Naive thymus-derived CD4-positive, alpha-beta T cell (primary cell): ENCODE results near the gene CLDN2. TPM values are rescaled to one million over a fixed set of nuclear protein-coding genes. Genes with fewer than 3 reads are reported as not detected.
A peak's percentile ranks its signal among the peaks of the same experiment; 100 is the strongest.

ENCODE experiments used
- ATAC-seq: fragments of 150-1000 bp; cut with Tn5 transposase; 2 replicates; pipeline ENCODE4 v1.10.0; 2021; ENCODE audit warnings: mild to moderate bottlenecking, moderate library complexity
- CTCF ChIA-PET: fragments of 350-600 bp; sonication (Branson Sonifier 250); formaldehyde crosslinking; loops from one replicate; lab custom pipeline; 2021; ENCODE audit warnings: antibody characterized with exemption; lab: Charles Lee
- POLR2A ChIA-PET: fragments of 350-600 bp; sonication (Branson Sonifier 250); formaldehyde crosslinking; loops from one replicate; lab custom pipeline; 2021; ENCODE audit warnings: antibody characterized with exemption, inconsistent platforms; lab: Charles Lee
- DNase-seq, 9 donors: peaks; one replicate each; pipeline versions ENCODE4 v3.0.0 to v3.0.0-alpha.2; 2020 to 2022; ENCODE audit warnings: mixed read lengths in 1 of 9
- H3K27ac ChIP-seq: one replicate; pipeline ENCODE4 v1.7.0; 2013; ENCODE audit warnings: mild to moderate bottlenecking, low read depth, low read length, moderate library complexity
- H3K27me3 ChIP-seq, 2 donors: one replicate each; pipeline ENCODE4 v1.7.0; 2013; ENCODE audit warnings: low read length in 2 of 2, mild to moderate bottlenecking in 2 of 2, moderate library complexity in 2 of 2; ENCODE audit not compliant: control insufficient read depth in 2 of 2, insufficient read depth in 2 of 2
- H3K36me3 ChIP-seq, 3 experiments: 1 replicate in 2 of 3; 2 replicates in 1 of 3; pipeline ENCODE4 v1.7.0; 2013; ENCODE audit warnings: low read length in 3 of 3, mild to moderate bottlenecking in 3 of 3, moderate library complexity in 1 of 3; ENCODE audit not compliant: insufficient read depth in 3 of 3, control insufficient read depth in 2 of 3
- H3K4me1 ChIP-seq, 2 donors: one replicate each; pipeline ENCODE4 v1.7.0; 2013; ENCODE audit warnings: low read length in 2 of 2, mild to moderate bottlenecking in 2 of 2, moderate library complexity in 1 of 2; ENCODE audit not compliant: control insufficient read depth in 2 of 2, insufficient read depth in 2 of 2
- H3K4me3 ChIP-seq: 2 replicates; pipeline ENCODE4 v1.7.0; 2013; ENCODE audit warnings: mild to moderate bottlenecking, low read length
- H3K9me3 ChIP-seq, 3 experiments: 1 replicate in 2 of 3; 2 replicates in 1 of 3; pipeline ENCODE4 v1.7.0; 2013; ENCODE audit warnings: low read length in 3 of 3; ENCODE audit not compliant: control insufficient read depth in 2 of 3
- H3K27ac Mint-ChIP-seq, 9 donors: one replicate each; pipeline ENCODE4 v1.8.0; 2020 to 2022; ENCODE audit warnings: mixed read lengths in 9 of 9, mild to moderate bottlenecking in 8 of 9, moderate library complexity in 5 of 9, inconsistent platforms in 2 of 9
- H3K27me3 Mint-ChIP-seq, 5 donors: one replicate each; pipeline ENCODE4 v1.8.0; 2021 to 2022; ENCODE audit warnings: mixed read lengths in 5 of 5, mild to moderate bottlenecking in 1 of 5
- H3K36me3 Mint-ChIP-seq, 5 donors: one replicate each; pipeline ENCODE4 v1.8.0; 2020 to 2022; ENCODE audit warnings: mixed read lengths in 5 of 5, mild to moderate bottlenecking in 3 of 5, inconsistent platforms in 1 of 5
- H3K4me1 Mint-ChIP-seq, 7 donors: one replicate each; pipeline ENCODE4 v1.8.0; 2020 to 2022; ENCODE audit warnings: mixed read lengths in 7 of 7, mild to moderate bottlenecking in 3 of 7, inconsistent platforms in 1 of 7
- H3K4me3 Mint-ChIP-seq, 10 donors: one replicate each; pipeline ENCODE4 v1.8.0; 2020 to 2022; ENCODE audit warnings: mild to moderate bottlenecking in 10 of 10, mixed read lengths in 10 of 10, moderate library complexity in 6 of 10, inconsistent platforms in 2 of 10
- H3K9me3 Mint-ChIP-seq, 11 donors: one replicate each; pipeline ENCODE4 v1.8.0; 2020 to 2022; ENCODE audit warnings: mixed read lengths in 11 of 11, mild to moderate bottlenecking in 4 of 11, inconsistent platforms in 1 of 11, moderate library complexity in 1 of 11
- intact Hi-C, 2 donors: fragments of 100-400 bp; cut with micrococcal nuclease; formaldehyde crosslinking; loops; one replicate each; pipeline ENCODE4 v1.15.1; 2023
- polyA plus RNA-seq, 2 donors: library from polyadenylated mRNA; unstranded; fragments of 300-500 nt; fragmentation: Illumina TruSeq; gene quantifications; one replicate each; pipeline ENCODE4 v1.2.3, GENCODE V29; 2021
- total RNA-seq, 6 experiments: library from RNA in 5 of 6; stranded (reverse) in 5 of 6; gene quantifications; 1 replicate in 5 of 6; 2 replicates in 1 of 6; pipeline ENCODE4 v1.2.3 and lab custom pipeline; 2021 to 2026

Gene CLDN2
- total and polyA plus RNA-seq, 7 experiments from 2014 or later: not detected

DNA sequence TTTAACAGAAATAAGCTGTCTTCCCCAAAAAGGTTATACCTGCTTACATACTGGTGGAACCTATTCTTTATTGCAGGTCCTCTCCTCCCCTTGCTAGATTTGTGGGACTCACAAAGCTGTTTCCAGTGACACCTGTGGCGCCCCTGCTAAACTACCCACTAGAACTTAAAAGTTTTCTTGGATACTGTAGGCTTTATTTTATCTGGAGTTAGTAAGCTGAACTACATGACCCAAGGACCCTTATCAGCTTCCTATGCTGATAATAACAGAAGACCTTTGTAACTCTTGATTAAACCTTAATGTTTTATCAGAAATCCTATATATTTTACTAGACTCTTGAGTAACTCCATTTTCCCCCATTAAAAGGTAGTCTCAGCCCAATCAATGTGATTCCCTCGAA, 32.3 kb downstream of the CLDN2 start:
- H3K4me3 ChIP-seq: no peak overlapping the region
- H3K9me3 Mint-ChIP-seq: peaks cover 0 to 3% (median 0%) of the 10 kb centered on the region in 11 donors
- POLR2A ChIA-PET: no interaction called here
- ATAC-seq (no peak), DNase-seq (no peak)
- no peak overlapping the region for H3K27ac Mint-ChIP-seq
- no peaks in the 10 kb centered on the region for H3K4me1 ChIP-seq
- H3K36me3 Mint-ChIP-seq: peaks cover 0 to 12% (median 0%) of the 10 kb centered on the region in 5 donors
- no peak overlapping the region for H3K27ac ChIP-seq
- H3K4me3 Mint-ChIP-seq: no peak overlapping the region
- peaks cover 0 to 6% (median 0%) of the 10 kb centered on the region in 3 experiments for H3K36me3 ChIP-seq
- H3K4me1 Mint-ChIP-seq: no peaks in the 10 kb centered on the region
- H3K27me3 Mint-ChIP-seq: no peaks in the 10 kb centered on the region
- CTCF ChIA-PET: interaction anchor here (0.7 to 1.1 kb wide), 2 partner anchors 59 to 472 kb away, joined by 3 read pairs; no protein-coding TSS in a partner anchor
- no peaks in the 10 kb centered on the region for H3K27me3 ChIP-seq
- intact Hi-C loops: loop anchor here in 1 of 2 donors (2.0 kb wide), 1 partner anchor 54 kb away; no protein-coding TSS in a partner anchor
- H3K9me3 ChIP-seq: no peaks in the 10 kb centered on the region

DNA sequence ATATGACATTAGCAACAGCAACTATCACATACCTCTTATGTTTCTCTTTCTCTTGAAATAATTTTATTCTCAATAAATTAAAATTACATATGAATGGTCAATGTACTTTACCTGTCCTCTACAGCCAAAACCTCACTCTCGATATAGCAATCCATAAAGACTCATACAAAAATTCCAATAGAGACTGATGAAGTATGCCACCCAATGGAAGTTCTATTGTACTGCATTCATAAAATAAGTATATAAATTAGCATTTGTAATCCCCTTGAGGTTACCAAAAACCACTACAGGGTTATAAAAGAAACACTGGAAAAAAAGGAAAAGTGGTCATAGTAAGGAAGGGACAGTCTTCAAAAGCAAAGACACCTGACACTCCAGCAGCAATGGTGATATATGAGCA, 32.8 kb downstream of the CLDN2 start:
- ChIA-PET CTCF (interaction anchor here (0.7 to 1.1 kb wide), 2 partner anchors 59 to 472 kb away, joined by 3 read pairs; no protein-coding TSS in a partner anchor), POLR2A (no interaction called here)
- H3K36me3 Mint-ChIP-seq: peaks cover 0 to 15% (median 0%) of the 10 kb centered on the region in 5 donors
- H3K4me3 ChIP-seq: no peak overlapping the region
- H3K9me3 Mint-ChIP-seq: peaks cover 0 to 3% (median 0%) of the 10 kb centered on the region in 11 donors
- H3K4me3 Mint-ChIP-seq: no peak overlapping the region
- H3K36me3 ChIP-seq: peaks cover 0 to 6% (median 0%) of the 10 kb centered on the region in 3 experiments
- H3K27me3 ChIP-seq: no peaks in the 10 kb centered on the region
- DNase-seq: no peak
- ATAC-seq: no peak
- no peak overlapping the region for H3K27ac ChIP-seq
- no peaks in the 10 kb centered on the region for H3K4me1 Mint-ChIP-seq
- no peaks in the 10 kb centered on the region for H3K4me1 ChIP-seq
- H3K27ac Mint-ChIP-seq: no peak overlapping the region
- no peaks in the 10 kb centered on the region for H3K27me3 Mint-ChIP-seq
- intact Hi-C loops: loop anchor here (1.0 to 2.0 kb wide), 3 partner anchors 54 to 59 kb away; no protein-coding TSS in a partner anchor
- H3K9me3 ChIP-seq: no peaks in the 10 kb centered on the region

DNA sequence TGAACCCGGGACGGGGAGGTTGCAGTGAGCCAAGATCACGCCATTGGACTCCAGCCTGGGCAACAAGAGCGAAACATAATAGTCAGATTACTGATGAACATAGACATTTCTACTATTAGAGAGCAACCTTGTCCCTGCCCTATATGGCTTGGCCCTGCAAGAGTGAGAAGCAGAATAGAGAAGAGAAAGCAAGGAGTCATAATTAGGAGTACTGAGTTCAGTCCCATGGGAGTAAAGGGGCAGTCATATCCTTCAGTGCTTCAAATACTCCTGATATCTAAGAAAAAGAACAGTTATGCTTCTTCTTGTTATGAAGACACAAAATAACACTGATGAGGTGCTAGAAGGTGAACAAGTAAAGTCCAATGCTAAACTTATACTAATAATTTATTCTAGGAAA, 33.8 kb downstream of the CLDN2 start:
- no peaks in the 10 kb centered on the region for H3K4me1 Mint-ChIP-seq
- no peaks in the 10 kb centered on the region for H3K4me1 ChIP-seq
- no peak overlapping the region for H3K4me3 ChIP-seq
- intact Hi-C loops: no loop called here
- H3K9me3 Mint-ChIP-seq: peaks cover 0 to 3% (median 0%) of the 10 kb centered on the region in 11 donors
- no peaks in the 10 kb centered on the region for H3K9me3 ChIP-seq
- H3K36me3 Mint-ChIP-seq: peaks cover 0 to 15% (median 0%) of the 10 kb centered on the region in 5 donors
- DNase-seq (no peak), ATAC-seq (no peak)
- POLR2A ChIA-PET: no interaction called here
- H3K27me3 ChIP-seq: no peaks in the 10 kb centered on the region
- H3K36me3 ChIP-seq: peaks cover 0 to 6% (median 0%) of the 10 kb centered on the region in 3 experiments
- no peak overlapping the region for H3K4me3 Mint-ChIP-seq
- H3K27ac ChIP-seq: no peak overlapping the region
- H3K27ac Mint-ChIP-seq: no peak overlapping the region
- CTCF ChIA-PET: interaction anchor here (0.7 to 0.8 kb wide), 2 partner anchors 56 kb away, joined by 4 read pairs; no protein-coding TSS in a partner anchor
- no peaks in the 10 kb centered on the region for H3K27me3 Mint-ChIP-seq

DNA sequence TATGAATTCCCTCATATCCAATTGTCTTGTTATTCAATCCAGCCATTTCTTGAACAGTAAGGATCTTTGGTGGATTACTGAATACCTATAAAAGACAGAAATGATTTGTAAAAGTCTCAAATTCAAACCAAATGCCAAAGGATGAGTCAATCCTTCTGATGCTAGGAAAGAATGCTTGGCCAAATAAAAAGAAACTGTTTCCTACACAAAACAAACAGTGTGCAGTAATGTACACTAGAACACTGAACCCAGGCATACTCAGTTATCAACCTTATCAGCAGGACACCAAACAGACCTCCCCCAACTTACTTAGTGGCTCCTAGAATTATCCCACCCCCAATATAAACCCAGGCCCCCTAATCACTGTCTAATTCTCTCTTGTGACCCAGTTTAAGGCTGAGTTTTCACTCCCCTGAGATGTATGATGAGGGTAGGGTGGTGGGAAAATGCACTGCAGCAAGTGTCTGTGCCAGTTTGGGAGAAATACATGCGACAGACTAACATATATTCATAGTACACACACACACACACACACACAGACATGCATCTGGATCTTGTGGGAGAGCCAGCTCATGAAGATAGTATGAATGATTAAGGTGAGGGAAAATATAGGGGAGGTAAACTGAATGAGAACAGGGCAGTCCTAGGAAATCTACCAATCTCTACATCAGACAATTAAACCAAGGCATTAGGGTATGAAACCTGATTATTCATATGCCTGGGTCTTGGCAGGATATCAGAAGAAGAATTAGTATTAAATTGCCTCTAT, 35.0 kb downstream of the CLDN2 start:
- H3K27ac ChIP-seq: no peak overlapping the region
- Mint-ChIP-seq H3K4me3 (no peak overlapping the region), H3K27ac (peak overlapping the region in 2 of 9 donors; percentile 27 to 34), H3K36me3 (peaks cover 0 to 15% (median 0%) of the 10 kb centered on the region in 5 donors), H3K9me3 (peaks cover 0 to 3% (median 0%) of the 10 kb centered on the region in 11 donors), H3K4me1 (no peaks in the 10 kb centered on the region), H3K27me3 (no peaks in the 10 kb centered on the region)
- H3K9me3 ChIP-seq: no peaks in the 10 kb centered on the region
- H3K4me1 ChIP-seq: no peaks in the 10 kb centered on the region
- no peak overlapping the region for H3K4me3 ChIP-seq
- CTCF ChIA-PET: no interaction called here
- ATAC-seq: no peak
- DNase-seq: no peak
- H3K27me3 ChIP-seq: no peaks in the 10 kb centered on the region
- POLR2A ChIA-PET: no interaction called here
- H3K36me3 ChIP-seq: peaks cover 0 to 6% (median 0%) of the 10 kb centered on the region in 3 experiments
- intact Hi-C loops: no loop called here

DNA sequence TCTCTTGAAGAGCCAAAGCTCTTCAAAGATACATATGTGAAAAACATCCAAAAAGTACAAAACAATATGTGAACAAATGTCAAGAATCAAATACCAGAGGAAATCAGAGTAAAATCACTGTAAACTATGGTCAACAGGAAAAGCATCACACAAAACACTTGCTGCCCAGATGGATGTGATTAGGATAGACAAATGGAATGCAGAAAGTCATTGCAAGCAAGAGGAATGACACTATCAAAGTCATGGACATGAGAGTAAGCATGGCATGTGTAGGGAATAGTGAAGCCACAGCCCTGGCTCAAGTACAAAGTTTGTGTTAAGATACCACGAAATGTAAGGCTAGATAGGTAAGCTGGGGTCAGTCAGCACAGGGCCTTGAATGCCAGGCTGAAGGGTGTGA, 37.7 kb downstream of the CLDN2 start:
- ATAC-seq: no peak
- POLR2A ChIA-PET: no interaction called here

DNA sequence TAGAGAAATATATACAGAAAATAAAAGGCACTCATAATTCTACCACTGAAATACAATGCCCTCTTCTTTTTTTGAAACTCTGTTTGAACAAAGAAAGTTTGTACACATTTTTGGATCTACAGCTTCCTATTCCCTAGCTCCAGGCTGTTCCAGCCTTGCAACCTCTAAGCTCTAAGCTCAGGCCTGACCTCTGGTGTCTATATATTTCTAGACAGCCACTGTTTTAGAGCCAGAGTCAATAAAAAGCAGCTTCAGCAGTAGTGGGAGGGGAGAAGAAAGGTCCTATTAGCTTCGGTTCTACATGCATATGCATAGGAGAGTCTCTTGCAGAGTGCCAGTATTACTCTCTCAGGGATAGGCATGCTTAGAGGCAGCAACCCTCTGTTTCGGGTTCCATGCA, 39.7 kb downstream of the CLDN2 start:
- Histone ChIP-seq H3K4me3 (no peak overlapping the region), H3K9me3 (no peaks in the 10 kb centered on the region), H3K27me3 (no peaks in the 10 kb centered on the region), H3K27ac (no peak overlapping the region), H3K36me3 (peaks cover 0 to 13% (median 0%) of the 10 kb centered on the region in 3 experiments), H3K4me1 (no peaks in the 10 kb centered on the region)
- ChIA-PET CTCF (interaction anchor here (0.8 kb wide), 1 partner anchor 61 kb away, joined by 3 read pairs; no protein-coding TSS in a partner anchor), POLR2A (no interaction called here)
- DNase-seq (no peak), ATAC-seq (no peak)
- Mint-ChIP-seq H3K4me1 (no peaks in the 10 kb centered on the region), H3K27me3 (no peaks in the 10 kb centered on the region), H3K4me3 (no peak overlapping the region), H3K9me3 (peaks cover 0 to 2% (median 0%) of the 10 kb centered on the region in 11 donors), H3K36me3 (peaks cover 0 to 37% (median 11%) of the 10 kb centered on the region in 5 donors), H3K27ac (no peak overlapping the region)
- intact Hi-C loops: no loop called here

More for the DNA sequence above, 37.7 kb downstream of the CLDN2 start:
- Mint-ChIP-seq H3K36me3 (peaks cover 0 to 28% (median 7%) of the 10 kb centered on the region in 5 donors), H3K4me1 (no peaks in the 10 kb centered on the region), H3K4me3 (no peak overlapping the region), H3K9me3 (peaks cover 0 to 3% (median 0%) of the 10 kb centered on the region in 11 donors), H3K27ac (no peak overlapping the region), H3K27me3 (no peaks in the 10 kb centered on the region)
- CTCF ChIA-PET: interaction anchor here (1.1 kb wide), 1 partner anchor 63 kb away, joined by 3 read pairs; no protein-coding TSS in a partner anchor
- Histone ChIP-seq H3K36me3 (peaks cover 0 to 13% (median 0%) of the 10 kb centered on the region in 3 experiments), H3K27me3 (no peaks in the 10 kb centered on the region), H3K4me3 (no peak overlapping the region), H3K4me1 (no peaks in the 10 kb centered on the region), H3K27ac (no peak overlapping the region), H3K9me3 (no peaks in the 10 kb centered on the region)
- no peak for DNase-seq
- intact Hi-C loops: no loop called here
